HG03064 (cell line): ENCODE results near the gene NRL.
"Not testable (repeated sequence)": the region's sequence is repeated elsewhere in the genome, so short reads cannot be mapped to it uniquely, and the experiment has no call there.

ENCODE experiments used
- ATAC-seq: cut with Tn5 transposase; IDR thresholded peaks from one replicate; pipeline ENCODE4 v1.9.1; 2021; ENCODE audit warnings: low read depth; ENCODE audit not compliant: unreplicated experiment

NRL gene

DNA sequence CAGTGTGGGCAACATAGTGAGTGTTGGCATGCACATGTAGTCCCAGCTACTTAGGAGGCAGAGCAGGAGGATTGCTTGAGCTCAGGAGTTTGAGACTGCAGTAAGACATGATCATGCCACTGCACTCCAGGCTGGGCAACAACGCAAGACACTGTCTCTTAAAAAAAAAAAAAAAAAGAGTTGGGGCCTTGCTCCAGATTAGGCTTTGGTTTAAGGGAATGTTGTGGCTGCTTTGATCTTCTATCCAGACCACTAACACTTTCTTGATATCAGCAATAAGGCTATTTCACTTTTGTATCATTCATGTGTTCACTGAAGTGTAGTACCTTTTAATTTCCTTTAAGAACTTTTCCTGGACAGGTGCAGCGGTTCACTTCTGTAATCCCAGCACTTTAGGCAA lies 12.9 kb upstream of the NRL start:
- ATAC-seq, result no peak

DNA sequence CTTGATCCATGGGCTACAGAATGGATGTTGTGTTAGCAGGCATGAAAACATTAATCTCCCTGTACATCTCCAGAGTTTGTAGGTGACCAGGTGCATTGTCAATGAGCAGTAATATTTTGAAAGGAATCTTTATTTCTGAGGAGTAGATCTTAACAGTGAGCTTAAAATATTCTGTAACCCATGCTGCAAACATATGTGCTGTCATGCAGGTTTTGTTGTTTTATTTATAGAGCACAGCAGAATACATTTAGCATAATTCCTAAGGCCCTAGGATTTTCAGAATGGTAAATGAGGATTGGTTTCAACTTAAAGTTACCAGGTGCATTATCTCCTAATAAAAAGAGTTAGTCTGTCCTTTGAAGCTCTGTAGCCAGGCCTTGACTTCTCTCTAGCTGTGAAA lies 12.2 kb upstream of the NRL start:
- ATAC-seq, result no peak

- no peak for ATAC-seq
Observed at GRCh38 chr14:24123424-24124417, 9.0 kb upstream of the NRL start.

- no peak for ATAC-seq
Observed at GRCh38 chr14:24122898-24123297, 8.1 kb upstream of the NRL start.

GRCh38 chr14:24122416-24122815 lies 7.7 kb upstream of the NRL start:
- ATAC-seq, result no peak

DNA sequence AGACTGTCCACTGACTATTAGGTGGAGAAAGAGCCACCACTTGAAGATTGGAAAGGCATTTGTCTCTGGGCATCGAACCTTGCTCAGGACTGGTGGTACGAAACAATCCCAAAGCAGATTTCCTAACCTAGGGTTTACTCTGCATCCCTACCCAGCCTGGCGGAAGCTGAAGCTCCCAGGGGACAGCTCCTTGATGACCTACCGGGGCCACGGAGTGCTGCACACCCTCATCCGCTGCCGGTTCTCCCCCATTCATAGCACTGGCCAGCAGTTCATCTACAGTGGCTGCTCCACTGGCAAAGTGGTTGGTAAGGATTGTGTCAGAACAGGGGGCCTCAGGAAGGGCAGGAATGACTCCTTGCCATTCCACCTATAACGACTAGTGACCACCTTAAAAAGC lies 6.5 kb upstream of the NRL start:
- ATAC-seq, result no peak

GRCh38 chr14:24119691-24120090 lies 4.9 kb upstream of the NRL start:
- no peak for ATAC-seq

- no peak for ATAC-seq
Observed at GRCh38 chr14:24117179-24117578, 2.4 kb upstream of the NRL start.

DNA sequence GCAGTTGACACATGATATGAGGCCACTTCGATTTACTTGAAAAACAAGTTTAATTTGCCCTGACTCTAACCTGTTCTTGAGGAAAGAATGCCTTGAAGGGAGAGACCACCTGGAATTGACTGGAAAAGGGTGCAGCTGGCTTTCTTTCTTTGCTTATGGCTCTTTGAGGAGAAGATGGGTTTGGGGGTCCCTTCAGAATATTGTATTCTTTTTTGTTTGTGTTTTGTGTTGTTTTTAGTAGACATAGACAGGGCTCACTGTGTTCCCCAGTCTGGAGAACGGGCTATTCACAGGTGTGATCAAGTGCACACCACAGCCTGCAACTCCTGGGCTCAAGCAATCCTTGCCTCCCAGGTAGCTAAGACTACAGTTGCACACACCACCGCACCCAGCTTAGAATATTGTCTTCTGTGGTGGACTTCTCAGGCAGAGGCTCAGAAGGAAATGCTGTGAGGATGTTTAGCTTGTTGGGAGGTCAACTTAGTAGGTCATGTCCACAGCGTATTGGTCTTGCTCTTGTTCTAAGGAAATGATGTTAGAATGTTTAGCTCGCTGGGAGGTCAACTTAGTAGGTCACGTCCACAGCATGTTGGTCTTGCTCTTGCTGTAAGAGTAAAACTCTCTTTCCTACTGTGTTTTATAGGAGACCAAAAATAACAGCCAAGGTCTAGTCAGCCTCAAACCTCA lies 1.5 kb upstream of the NRL start:
- no peak for ATAC-seq

- no peak for ATAC-seq
Observed at GRCh38 chr14:24115422-24116127, 826 bp upstream of the NRL start.

DNA sequence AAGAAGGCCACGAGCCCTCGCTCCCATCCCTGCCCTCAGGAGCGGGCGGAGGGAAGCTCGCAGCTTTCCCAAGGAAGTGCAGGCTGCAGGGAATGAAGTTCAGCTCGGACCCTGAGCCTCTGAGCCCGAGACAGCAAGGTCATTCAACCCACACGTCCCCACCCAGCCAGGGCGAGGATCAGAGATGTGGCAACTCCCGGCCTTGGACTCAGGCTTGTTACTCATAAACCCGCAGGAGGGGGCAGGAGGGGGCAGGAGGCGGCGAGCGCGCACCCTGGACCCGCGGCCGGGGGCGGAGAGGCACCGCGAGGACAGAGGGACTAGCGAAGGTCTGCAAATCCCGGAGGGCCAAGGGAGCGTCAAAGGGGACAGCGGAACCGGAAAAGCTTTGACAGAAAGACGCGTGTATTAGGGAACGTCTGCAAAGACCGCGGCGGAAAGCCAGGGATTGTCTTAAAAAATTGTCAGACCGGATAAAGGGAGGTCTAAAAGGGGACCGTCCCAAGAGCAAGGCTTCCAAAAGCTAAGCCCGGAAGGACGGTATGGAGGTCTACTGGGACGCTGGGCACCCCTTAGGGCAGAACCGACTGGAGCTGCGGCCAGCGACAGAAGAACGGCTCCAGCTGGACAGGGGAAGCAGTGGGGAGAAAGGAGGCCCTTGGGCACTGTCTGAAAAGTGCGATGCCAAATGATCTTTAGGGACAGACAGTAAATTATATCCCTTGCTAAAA lies 783 bp downstream of the NRL start:
- peak; percentile 35 for ATAC-seq

GRCh38 chr14:24113379-24113800 lies 1.4 kb downstream of the NRL start:
- no peak for ATAC-seq

DNA sequence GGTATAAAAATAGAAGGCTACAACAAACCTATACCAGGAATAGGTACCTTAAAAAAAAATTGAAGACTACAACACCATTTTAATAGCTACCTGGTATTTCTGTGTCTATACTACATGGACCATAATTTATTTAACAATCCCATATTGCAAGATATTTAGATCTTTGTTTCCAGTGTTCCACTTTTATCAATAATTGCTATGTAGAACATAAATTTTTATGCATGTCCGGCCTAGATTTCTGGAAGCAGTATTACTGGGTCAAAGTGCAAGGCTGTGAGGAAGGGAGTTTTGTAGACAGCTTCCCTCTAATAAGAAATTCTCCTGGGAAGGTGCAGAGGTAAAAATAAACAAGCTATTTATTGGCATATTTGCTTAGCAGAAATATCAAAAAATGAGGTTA lies 4.2 kb downstream of the NRL start:
- no peak for ATAC-seq

- ATAC-seq, result no peak
Observed at GRCh38 chr14:24110060-24110459, 4.7 kb downstream of the NRL start.

DNA sequence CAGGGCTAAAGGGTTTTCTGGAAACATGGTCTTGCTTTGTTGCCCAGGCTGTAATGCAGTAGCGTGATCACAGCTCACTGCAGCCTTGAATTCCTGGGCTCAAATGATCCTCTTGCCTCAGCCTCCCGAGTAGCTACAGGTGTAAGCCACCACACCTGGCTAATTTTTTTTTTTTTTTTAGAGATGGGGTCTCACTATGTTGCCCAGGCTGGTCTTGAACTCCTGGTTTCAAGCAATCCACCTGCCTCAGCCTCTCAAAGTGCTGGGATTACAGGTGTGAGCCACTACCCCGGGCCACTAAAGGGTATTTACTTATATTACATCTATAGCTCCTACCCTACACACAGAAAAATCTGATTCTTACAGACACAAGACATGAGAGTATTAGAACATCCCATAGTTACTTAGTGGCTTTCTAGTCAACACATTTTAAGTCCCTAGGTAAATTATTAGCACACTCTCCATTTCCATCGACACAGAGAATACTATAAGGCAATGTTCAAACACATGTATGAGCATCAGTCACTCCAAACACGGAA lies 6.3 kb downstream of the NRL start:
- peak; percentile 34 for ATAC-seq

DNA sequence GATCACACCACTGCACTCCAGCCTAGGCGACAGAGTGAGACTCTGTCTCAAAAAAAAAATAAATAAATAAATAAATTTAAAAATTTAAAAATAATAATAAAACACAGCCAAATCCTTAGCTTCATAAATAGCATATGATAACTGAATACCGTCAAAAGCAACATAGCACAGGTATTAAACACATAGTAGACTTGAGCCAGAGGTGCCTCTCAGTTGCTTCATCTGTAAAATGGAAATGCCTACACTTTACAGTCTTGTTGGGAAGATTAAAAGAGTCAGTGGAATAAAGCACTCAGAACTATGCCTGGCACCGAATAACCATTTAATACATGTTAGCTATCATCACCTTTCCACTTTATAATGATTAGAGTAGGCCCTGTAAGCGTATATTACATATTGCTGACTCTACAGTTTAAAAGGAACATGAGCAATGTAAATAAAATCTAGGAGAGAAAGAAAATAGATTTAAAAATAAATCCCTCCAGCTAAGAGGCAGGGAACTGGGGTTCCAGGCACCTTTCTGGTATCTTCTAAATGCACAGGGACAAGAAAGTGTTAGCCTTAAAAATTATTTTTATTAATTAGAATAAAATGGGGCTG lies 8.0 kb downstream of the NRL start:
- ATAC-seq, result no peak

GRCh38 chr14:24105609-24106239 lies 9.0 kb downstream of the NRL start:
- ATAC-seq, result not testable (repeated sequence)

GRCh38 chr14:24103451-24103850 lies 11.3 kb downstream of the NRL start:
- ATAC-seq, result no peak

DNA sequence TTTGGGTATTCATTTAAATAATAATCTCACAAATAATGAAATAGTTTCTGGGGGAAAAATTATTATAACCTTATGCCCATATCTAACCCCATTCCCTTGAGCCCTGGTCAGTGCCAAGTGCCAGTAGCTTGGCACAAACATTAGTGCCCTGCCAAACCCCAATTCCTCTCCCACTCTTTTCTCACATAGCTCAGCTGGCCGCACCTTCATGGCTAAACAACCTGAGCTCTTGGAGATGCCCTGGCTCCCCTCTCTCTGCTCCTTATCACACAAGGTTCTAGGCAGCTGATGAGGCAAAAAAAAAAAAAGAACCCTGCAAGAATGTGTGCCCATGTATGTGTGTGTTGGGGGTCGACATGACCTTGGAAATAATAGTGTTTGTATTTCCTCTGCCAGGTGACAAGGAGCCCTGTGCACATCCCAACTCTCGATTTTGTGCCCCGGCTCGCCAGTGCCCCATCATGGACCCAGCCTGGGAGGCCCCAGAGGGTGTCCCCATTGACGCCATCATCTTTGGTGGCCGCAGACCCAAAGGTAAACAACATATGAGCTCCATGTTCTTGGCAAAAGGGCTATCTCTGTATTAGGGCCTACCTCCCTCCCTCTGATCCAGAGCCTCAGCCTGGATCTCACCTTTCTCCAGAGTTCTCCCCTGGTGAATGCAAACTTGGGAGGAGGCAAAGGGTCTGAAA lies 12.2 kb downstream of the NRL start:
- no peak for ATAC-seq
